GM18951 (cell line): ENCODE measurements around the gene USP36.
"Not testable (repeated sequence)": the region's sequence is repeated elsewhere in the genome, so short reads cannot be mapped to it uniquely, and the experiment has no call there.

Source experiments
- POLR2A ChIP-seq: IDR thresholded peaks from 4 replicates; pipeline ENCODE4 v1.6.1; 2011; ENCODE audit warnings: mild to moderate bottlenecking; ENCODE audit not compliant: insufficient read length, insufficient read depth; ENCODE audit errors: extremely low read depth
- in situ Hi-C: fragments of 300-500 bp; cut with MboI; formaldehyde crosslinking; loops from one replicate; pipeline ENCODE4 v1.12.0; 2022; ENCODE audit warnings: low sequenced_read_pairs, mixed read lengths, inconsistent platforms; ENCODE audit not compliant: unreplicated experiment

USP36 gene

DNA sequence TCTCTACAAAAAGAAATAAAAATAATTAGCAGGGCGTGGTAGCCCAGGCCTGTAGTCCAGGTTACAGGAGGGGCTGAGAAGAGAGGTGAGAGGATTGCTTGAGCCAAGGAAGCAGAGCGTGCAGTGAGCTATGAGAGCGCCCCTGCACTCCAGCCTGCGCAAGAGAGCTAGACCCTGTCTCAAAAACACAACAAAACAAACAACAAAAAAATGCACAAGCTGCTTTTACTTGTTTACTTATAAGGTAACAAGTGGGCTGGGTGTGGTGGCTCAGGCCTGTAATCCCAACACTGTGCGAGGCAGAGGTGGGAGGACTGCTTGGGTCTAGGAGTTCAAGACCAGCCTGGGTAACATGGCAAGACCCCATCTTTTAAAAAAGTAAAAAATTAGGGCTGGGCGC lies 60.3 kb downstream of the USP36 start:
- no peak for TF ChIP-seq POLR2A
- in situ Hi-C loops, result no loop called here

DNA sequence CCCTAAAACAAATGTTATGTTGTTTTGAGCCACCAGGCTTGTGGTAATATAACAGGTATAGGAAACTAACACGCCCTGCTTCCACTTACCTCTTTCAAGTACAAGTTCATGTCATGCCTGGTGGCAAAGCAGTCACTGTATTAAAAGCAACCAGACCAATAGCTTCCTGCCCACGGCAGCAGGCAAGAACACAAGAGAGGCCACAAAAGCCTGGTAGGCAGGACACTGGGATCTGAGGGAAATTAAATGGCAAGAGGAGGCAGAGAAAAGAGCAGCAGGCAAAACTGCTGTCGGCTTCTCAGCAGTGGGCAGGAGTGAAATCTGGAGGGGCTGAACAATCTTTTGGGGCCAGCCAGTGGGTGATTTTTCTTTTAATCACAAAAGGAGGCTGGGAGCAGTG lies 60.8 kb downstream of the USP36 start:
- TF ChIP-seq POLR2A, result peak; percentile 41
- in situ Hi-C loops, result no loop called here

DNA sequence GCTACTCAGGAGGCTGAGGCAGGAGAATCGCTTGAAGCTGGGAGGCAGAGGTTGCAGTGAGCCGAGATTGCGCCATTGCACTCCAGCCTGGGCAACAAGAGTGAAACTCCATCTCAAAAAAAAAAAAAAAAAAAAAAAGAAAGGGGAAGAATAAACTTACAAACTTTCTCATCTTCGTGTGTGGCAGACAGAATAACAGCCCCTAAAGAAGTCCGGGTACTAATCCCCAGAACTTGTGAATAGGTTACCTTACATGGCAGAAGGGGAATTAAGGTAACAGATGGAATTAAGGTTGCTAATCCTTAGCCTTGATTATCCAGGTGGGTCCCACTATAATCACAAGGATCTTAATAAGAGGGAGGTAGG lies 61.3 kb downstream of the USP36 start:
- in situ Hi-C loops, result not testable (repeated sequence)

DNA sequence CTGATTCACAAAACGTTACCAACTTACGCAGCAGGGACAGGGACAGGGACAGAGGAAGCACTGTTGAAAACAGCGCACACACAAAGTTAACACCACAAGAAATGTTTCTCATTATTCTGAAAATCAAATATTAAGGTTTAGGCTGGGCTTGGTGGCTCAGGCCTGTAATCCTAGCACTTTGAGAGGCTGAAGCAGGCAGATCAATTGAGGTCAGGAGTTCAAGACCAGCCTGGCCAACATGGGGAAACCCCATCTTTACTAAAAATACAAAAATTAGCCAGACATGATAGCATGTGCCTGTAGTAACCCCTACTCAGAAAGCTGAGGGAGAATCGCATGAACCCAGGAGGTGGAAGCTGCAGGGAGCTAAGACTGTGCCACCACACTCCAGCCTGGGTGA lies 62.7 kb downstream of the USP36 start:
- TF ChIP-seq POLR2A, result no peak
- in situ Hi-C loops, result no loop called here

DNA sequence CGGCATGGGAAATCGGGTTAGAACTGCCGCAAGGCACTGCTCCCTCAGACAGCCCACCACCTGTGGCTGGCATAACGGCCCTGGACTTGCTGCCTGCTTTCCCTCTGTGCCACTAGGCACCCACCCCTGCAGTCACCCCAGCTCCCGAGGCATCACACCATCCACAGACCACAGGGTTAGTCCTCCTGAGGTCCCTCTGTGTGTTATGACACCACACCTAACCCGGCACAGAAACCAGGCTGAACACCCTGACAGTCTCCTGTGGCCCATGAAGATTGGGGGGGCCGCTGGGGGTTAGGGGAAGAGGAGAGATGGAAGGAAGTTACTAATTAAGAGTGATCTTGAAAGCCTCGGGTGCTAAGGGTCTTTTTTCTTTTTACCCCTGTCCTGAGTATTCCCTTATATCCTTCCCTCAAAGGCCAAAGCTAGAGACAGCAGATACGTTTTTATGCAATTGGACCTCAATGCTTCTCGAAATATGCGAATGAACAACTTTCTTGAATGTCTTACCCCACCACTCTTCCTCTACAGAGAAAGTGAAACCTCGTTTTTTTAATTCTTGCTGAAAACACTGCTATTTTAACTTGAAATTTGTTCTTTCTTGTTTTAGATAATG lies 65.5 kb downstream of the USP36 start:
- in situ Hi-C loops, result no loop called here
- TF ChIP-seq POLR2A, result peak; percentile 63

DNA sequence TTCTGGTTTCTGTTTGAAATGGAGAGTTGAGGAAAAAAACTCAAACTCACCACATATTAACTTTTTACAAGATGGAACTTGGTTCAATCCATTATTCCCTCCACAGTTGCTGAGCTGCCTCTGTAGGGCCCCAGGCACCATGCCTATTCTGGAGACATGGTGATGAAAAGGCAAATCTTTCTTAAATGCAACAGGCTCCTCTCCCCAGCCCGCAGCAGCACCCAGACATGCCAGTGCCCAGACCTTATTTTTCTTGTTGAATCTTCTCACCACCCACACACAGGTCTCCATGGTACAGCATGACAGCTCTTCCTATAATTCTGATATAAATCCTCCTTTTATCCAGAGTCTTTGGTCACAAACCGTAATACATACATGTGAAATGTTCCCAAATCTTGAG lies 66.2 kb downstream of the USP36 start:
- TF ChIP-seq POLR2A, result no peak
- in situ Hi-C loops, result no loop called here

DNA sequence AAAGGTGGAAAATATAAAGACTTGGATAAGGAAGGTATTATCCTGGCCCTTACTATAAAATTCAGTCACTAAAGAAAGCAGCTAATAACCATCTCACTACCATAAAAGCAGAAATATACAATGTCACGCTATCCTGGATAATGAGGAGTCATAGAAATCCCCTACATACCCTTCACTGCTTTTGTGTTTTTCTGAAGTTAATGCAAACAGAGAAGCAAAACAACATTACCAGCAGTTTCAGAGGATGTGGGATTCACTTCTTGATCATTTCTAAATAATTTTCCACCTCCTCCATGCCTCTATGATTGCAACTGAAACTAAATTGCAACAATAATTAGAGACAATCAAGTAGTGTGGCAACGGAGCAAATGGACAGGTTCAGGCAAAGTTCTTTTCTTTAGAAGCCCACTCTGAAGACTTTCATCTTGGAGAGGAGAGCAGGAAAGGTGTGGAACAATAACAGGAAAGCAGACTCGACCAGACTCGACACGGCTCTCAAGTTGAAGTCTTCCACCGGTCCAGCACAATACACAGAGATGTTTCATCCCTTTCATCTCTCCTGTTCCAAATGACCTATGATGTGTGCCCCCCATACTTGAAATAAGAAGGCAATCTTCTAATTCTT lies 68.7 kb downstream of the USP36 start:
- in situ Hi-C loops, result no loop called here
- TF ChIP-seq POLR2A, result no peak

DNA sequence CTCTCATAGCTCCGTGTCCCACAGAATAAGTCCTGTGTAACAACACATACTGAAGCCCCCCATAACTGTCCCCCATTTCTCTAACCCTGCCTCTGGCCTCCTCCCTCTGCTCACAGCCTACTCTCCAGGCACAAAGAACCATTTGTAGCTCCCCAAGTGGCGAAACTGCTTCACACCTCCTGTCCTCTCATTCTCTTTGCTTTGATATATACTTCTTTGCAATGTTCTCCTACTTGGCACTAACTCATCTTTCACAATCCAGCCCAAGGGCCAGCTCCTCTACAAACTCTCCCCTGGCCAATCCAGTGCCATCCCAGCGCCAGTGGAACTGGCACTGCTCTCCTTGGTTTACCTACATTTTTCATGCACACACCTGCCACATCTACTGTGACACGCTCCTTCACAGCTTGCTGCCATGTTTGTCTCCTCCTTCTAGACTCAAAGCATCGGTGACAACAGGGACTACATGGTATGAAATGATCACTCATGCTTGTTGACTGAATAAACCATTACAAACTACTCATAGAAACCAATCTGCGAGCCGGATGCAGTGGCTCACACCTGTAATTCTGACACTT lies 71.3 kb downstream of the USP36 start:
- TF ChIP-seq POLR2A, result no peak
- in situ Hi-C loops, result no loop called here

DNA sequence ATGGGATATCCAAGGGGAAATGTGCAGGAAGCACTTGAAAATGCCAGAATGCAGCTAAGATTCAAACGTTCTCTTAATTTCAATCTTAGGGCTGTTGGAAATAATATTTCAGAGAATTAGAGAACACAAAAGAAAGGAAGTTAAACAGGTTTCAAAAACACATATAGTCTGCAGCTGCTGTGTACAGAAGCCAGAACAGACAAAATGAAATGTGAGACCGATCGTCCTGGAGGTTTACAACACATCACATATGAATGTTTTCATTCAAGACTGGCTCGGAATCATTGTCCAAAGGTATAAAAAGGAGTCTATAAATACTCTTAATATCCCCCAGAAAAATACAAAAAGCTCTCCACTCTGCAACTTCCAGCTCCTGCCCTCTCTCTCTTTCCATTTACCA lies 72.8 kb downstream of the USP36 start:
- in situ Hi-C loops, result no loop called here
- TF ChIP-seq POLR2A, result no peak

DNA sequence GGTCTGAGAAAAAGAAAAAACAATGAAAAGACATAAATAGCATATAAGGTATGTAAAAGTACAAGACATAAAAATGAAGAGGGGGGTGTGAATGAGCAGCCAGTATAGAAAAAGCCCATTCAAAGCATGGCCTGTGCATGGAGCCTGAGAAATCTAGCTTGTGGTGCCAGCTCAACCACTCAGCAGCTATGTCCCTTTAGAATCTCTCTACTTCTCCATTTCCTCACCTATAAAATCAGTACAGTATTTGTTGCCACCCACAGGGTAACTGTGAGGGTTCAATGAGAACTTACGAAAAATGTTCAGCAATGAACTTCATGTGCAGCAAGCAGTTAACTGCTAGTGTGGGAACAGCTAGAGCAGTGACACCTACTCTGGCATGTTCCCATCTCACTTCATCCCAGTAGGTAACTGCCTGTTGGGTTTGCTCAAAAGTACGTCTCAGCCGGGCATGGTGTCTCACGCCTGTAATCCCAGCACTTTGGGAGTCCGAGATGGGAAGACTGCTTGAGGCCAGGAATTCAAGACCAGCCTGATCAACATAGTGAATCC lies 73.8 kb downstream of the USP36 start:
- TF ChIP-seq POLR2A, result no peak
- in situ Hi-C loops, result no loop called here

DNA sequence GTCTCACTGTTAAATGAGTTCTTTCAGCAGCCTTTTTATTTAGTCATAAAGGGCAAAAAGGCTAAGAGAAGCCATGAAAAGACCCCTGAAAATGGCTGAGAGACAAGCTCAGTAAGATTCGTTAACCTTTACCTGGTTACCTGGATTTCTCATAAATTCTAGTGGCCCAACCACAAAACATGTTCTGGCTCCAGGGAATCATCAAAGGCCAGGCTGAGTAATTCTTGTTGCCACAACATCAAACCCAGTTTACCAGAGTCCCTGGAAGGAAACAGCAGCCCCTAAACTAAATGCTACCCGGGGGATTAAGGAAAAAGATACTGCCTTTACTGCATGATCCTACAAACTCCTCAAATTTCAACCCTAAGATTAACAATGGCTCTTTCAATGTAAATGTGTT lies 74.4 kb downstream of the USP36 start:
- no peak for TF ChIP-seq POLR2A
- in situ Hi-C loops, result no loop called here

DNA sequence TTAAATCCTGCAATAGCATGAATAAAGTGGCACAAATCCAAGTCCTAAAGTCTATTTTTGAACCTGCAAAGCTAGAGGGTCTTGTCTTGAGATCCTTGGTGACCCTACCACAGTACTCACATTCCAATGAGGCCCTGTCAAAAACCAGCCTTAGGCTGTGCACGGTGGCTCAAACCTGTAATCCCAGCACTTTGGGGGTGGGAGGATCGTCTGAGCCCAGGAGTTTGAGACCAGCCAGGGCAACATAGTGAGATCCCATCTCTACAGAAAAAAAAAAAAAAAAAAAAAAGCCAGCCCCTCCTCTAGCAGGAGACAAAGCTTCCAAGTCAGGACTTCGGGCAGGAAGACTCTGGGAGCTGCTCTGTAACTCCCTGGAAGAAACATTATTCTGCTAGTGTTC lies 74.8 kb downstream of the USP36 start:
- in situ Hi-C loops, result no loop called here
- no peak for TF ChIP-seq POLR2A

DNA sequence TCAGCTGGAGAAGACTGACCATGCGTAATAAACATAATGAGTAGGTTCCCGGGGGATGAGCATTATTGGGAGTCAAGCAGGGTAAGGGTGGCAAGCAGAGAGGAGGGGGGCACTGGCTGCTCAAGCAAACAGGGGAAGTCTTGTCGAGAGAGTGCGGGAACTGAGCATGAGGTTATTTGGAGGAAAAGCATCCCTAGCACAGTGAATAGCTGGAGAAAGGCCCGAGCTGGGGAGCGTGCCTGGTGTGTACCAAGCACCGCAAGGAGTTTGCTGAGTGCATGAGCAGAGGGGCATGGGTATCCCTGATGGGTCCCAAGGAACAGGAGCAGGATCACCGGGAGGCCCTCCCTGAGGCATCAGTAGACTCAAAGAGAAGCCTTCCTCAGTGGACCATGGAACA lies 75.7 kb downstream of the USP36 start:
- in situ Hi-C loops, result no loop called here
- no peak for TF ChIP-seq POLR2A

DNA sequence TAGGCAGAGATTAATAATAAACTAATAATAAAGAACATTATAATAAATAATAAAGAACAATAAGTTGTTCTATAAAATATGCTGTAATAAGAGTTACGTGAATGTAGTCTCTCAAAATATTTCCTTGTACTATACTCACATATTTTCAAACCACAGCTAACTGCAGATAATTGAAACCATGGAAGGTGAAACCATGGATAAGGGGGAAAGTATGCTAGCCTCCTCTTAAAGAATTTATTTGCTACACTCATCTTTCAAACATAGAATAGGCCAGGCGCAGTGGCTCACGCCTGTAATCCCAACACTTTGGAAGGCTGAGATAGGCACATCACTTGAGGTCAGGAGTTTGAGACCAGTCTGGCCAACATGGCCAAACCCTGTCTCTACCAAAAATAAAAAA lies 77.1 kb downstream of the USP36 start:
- in situ Hi-C loops, result no loop called here
- TF ChIP-seq POLR2A, result no peak
